GM15510 (cell line): ENCODE results near the gene HLA-G.

Experiments used
- POLR2A ChIP-seq: IDR thresholded peaks from 3 replicates; pipeline ENCODE4 v1.6.1; 2011; ENCODE audit warnings: borderline replicate concordance; ENCODE audit not compliant: insufficient read length; ENCODE audit errors: extremely low read depth

The HLA-G gene

GRCh38 chr6:29814379-29815117 lies 13.1 kb upstream of the HLA-G start:
- TF ChIP-seq POLR2A: no peak

GRCh38 chr6:29815118-29815750 lies 12.4 kb upstream of the HLA-G start:
- TF ChIP-seq POLR2A: no peak

DNA sequence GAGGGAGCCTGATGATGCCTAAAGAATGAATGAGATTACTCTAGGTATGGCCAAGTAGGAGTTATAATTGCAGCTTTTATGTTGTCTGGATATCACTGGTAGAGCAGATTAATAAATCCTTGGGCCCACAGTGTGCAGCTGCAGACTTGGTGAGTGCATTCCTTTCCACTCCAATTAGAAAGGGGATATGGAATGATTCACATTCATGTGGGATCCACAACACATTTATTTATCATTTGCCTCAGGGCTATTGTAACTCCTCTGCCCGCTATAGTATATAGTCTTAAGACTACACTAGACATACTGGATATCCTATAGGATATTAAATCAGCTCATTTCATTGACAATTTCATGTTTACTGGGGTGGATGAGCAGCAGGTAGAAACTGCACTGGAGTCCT lies 11.6 kb upstream of the HLA-G start:
- TF ChIP-seq POLR2A: no peak

- no peak for TF ChIP-seq POLR2A
Observed at GRCh38 chr6:29818892-29819291, 8.7 kb upstream of the HLA-G start.

GRCh38 chr6:29824144-29824543 lies 3.5 kb upstream of the HLA-G start:
- TF ChIP-seq POLR2A: no peak

GRCh38 chr6:29825848-29826247 lies 1.8 kb upstream of the HLA-G start:
- TF ChIP-seq POLR2A: no peak

- no peak for TF ChIP-seq POLR2A
Observed at GRCh38 chr6:29826271-29826670, 1.4 kb upstream of the HLA-G start.

DNA sequence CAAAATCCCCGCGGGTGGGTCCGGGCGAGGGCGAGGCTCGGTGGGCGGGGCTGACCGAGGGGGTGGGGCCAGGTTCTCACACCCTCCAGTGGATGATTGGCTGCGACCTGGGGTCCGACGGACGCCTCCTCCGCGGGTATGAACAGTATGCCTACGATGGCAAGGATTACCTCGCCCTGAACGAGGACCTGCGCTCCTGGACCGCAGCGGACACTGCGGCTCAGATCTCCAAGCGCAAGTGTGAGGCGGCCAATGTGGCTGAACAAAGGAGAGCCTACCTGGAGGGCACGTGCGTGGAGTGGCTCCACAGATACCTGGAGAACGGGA lies 809 bp downstream of the HLA-G start:
- no peak for TF ChIP-seq POLR2A

DNA sequence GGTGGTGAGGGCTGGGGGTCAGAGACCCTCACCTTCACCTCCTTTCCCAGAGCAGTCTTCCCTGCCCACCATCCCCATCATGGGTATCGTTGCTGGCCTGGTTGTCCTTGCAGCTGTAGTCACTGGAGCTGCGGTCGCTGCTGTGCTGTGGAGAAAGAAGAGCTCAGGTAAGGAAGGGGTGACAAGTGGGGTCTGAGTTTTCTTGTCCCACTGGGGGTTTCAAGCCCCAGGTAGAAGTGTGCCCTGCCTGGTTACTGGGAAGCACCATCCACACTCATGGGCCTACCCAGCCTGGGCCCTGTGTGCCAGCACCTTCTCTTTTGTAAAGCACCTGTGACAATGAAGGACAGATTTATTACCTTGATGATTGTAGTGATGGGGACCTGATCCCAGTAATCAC lies 2.1 kb downstream of the HLA-G start:
- TF ChIP-seq POLR2A: no peak

DNA sequence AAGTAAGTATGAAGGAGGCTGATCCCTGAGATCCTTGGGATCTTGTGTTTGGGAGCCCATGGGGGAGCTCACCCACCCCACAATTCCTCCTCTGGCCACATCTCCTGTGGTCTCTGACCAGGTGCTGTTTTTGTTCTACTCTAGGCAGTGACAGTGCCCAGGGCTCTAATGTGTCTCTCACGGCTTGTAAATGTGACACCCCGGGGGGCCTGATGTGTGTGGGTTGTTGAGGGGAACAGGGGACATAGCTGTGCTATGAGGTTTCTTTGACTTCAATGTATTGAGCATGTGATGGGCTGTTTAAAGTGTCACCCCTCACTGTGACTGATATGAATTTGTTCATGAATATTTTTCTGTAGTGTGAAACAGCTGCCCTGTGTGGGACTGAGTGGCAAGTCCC lies 2.8 kb downstream of the HLA-G start:
- TF ChIP-seq POLR2A: no peak

DNA sequence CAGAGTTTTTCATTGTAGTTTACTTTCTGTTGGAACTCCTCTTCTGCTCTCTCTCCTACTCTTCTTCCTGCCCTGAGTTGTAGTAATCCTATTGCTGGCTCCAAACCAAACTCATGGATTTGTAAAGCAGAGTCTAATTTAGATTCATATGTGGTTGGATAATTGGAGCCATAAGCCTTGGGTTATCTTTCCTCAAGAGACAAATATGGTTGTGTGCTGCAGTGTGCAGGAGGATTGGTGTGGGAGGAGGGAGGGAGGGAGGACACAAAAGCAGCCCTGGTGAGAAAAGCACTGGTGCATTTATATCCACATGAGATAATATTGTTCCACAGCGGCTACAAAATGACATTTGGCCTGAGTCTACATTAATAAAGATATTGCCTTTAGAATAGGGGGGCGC lies 4.2 kb downstream of the HLA-G start:
- TF ChIP-seq POLR2A: no peak

DNA sequence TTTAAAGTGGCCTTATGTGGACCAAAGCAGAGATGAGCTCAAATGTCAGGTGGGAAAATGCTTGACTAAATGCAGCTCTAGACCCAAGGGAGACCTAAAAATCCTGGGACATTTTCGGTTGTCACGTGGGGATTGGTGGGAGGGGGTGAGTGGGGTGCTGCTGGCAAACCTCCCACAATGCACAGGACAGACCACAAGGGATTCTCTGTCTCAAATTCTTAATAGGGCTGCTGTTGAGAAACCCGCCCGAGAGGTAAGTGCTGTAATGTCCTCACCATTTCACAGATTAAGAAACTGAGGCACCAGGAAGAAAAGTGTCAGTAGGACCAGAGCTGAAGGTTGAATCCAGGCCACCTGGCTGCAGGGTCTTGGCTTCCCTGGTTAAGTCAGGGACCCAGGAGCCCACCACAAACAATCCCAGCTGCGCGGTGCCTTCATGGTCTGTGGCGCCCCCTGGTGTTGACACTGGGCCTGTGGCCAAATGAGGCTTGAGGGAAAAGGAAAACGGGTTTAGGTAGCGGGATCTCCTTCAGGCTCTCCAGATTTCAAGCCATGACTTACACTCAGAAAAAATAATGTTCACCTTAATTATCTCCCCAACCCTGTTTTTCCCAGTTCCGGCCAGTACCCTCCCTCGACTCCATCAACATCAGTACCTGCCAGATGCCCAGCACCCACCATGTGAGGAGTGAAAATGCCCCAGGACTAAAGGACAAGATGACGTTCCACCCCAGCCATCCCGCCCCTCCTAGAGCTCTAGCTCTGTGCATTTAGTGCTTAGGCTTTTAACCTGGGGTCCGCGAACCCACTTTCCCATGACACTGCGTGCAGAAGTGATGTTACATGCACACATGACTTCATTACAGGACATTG lies 7.2 kb downstream of the HLA-G start:
- TF ChIP-seq POLR2A: no peak

DNA sequence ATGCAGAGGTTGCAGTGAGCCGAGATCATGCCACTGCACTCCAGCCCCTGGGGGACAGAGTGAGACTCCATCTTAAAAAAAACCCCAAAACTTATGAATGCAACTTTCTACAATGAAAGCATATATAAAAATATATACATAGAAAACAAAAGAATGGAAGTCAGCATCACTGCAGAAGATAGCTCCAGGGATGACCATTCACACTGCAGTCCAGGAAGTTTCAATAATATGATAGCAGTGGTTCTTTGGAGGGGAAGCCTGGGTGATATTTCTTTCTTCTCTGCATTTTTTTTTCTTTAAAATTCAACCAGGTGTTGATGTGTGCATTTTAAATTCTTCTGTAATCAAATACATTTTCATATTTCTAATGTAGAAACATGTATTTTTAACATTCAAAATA lies 12.3 kb downstream of the HLA-G start:
- no peak for TF ChIP-seq POLR2A

DNA sequence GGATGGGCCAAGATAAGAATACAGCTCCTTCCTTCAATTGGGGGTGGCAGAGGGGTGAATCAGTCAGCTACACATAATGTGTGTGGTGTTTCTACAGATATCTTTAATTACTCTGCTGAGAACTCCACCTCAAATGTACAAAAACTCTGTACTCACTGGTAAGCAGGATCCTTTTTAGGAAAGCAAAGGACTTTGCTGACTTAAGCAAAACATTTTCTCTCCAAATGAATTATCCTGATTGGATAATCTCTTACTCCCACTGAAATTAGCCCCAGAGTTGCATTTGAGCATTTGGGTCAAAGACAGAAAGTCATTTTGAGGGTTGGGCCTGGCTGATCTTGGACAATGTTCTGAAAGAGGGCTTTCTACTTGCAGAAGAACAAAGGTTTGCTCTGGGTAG lies 13.4 kb downstream of the HLA-G start:
- no peak for TF ChIP-seq POLR2A

GRCh38 chr6:29845405-29846006 lies 17.9 kb downstream of the HLA-G start:
- no peak for TF ChIP-seq POLR2A
